Measurements from ENCODE around the gene NOL4L.

Gene NOL4L

GRCh38 chr20:32523613-32524213, 61.4 kb downstream of the NOL4L start:
- no peak for DNase-seq (ENCODE audit: low read depth)

- DNase-seq (ENCODE audit: low read depth), result no peak
Observed at GRCh38 chr20:32522776-32523612, 62.1 kb downstream of the NOL4L start.

DNA sequence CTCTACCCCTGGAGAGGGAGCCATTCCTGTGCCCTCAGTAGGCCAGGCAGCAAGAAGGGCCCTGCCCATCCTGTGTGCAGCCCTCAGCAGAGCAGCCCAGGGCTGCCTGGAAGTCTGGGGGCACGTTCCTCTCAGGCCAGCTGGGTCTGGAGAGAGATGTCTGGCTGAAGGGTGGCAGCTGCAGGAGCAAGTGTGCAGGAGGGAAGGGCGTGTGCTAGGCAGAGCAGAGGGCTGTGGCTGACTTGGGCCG, 62.7 kb downstream of the NOL4L start:
- no peak for DNase-seq (ENCODE audit: low read depth)

- DNase-seq (ENCODE audit: low read depth), result peak; percentile 27
Observed at GRCh38 chr20:32521780-32522525, 63.2 kb downstream of the NOL4L start.

DNA sequence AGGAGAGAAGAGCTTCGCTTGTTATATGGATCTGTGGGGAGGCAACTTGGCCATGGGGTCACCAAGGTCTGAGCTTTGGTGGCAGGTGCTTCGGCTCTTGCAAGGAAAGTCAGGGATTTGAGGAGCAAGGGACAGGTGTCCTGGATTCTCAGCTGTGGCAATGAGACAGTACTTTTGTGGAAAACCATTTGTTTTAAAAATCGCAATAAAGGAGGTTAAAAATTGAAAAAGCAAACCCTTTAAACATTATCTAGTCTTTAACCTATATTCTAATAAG, 64.3 kb downstream of the NOL4L start:
- no peak for DNase-seq (ENCODE audit: low read depth)

- no peak for DNase-seq (ENCODE audit: low read depth)
Observed at GRCh38 chr20:32519381-32519730, 65.8 kb downstream of the NOL4L start.

DNA sequence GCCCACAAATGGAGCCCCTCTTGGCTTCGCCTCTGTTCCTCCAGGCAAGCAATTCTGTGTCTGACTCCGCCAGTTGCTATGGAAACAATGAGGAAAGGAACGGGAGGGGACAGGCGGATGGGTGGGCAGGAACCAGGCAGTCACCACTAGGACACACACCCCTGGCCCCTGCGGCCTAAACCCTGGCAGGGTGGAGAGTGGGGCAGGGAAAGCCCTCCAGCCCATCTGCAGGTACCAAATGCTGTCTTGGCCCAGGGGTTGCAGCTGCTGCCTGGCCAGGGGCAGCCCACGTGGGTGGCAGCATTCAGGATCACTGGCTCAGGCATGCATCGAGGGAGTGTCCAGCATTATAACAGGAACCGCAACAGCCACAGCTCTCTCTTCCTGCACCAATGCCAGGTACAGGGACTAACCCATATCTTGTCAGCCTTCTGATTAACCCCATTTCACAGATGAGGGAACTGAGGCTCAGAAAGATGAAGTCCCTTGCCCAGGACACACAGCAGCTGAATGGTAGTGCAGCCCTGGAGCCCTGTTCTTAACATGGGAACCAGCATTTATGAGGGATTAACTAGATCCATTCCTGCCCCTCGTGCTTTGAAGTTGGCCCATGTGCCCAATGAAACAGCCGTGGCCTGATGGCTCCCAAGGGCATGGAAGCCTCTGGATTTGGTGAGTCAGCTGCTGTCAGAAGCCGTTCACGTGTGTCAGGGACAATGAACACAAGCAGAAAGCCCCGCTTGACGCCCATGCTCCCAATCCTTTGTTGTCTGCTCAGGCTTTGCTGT, 66.3 kb downstream of the NOL4L start:
- no peak for DNase-seq (ENCODE audit: low read depth)

- no peak for DNase-seq (ENCODE audit: low read depth)
Observed at GRCh38 chr20:32517914-32518592, 67.1 kb downstream of the NOL4L start.

DNA sequence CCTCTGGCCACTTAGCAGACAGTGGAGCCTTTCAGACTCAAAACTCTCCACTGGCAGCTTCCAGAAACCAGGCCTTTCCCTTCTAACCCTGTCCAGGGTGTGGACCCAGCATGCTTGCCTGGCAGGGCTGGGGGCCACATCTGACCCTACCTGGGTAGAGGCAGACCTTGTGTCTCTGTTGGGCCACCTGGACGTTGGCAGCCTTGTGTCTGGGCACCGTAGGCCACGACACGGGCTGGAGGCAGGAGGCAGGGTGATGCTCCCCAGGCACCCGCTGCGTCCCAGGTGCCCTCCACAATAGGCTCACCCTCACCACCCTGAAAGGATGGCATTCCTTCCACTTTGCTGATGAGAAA, 67.6 kb downstream of the NOL4L start:
- no peak for DNase-seq (ENCODE audit: low read depth)

DNA sequence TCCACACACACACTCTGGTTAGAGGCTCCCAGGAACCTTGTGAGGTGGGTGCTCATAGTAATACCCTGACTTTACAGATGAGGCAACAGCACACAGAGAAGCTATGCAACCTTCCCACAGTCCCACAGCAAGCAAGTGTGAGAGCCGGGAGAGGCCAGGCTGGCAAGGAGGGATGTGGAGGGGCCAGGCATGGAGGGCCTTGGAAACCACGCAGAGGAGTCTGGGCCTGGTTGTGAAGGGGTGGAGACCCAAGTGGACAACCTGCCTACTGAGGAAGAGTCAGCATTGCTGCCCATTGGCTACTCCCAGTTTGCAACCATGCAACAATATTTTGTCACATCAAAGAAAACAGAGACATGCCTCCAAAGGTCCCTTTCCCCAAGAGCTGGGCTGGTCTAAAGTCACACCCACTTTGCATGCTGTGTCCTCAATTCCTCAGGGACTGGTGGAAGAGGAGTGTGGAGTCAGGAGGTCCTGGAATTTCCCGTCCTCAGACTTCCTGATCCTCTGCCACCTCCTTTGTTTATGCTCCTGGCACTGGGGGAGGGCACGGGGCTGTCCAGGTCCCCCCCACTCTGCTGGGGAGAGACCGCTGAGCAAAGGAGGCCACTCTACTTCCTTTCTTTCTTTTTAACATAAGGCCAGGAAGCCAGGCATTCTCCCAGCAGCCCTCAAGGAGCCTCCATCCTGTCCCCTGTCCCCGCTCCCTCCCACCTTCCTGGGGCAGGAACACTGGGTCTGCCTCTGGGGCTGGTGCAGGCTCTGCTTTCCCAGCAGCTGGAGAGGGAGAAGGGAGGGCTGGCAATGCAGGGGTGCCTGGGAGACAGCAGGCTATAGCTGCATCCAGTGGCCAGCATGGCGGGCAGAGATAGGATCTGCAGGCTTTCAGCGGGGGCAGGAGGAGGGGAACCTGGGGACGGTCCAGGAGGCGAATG, 68.3 kb downstream of the NOL4L start:
- no peak for DNase-seq (ENCODE audit: low read depth)

- DNase-seq (ENCODE audit: low read depth), result no peak
Observed at GRCh38 chr20:32515631-32516101, 69.5 kb downstream of the NOL4L start.

- no peak for DNase-seq (ENCODE audit: low read depth)
Observed at GRCh38 chr20:32514760-32515159, 70.4 kb downstream of the NOL4L start.

DNA sequence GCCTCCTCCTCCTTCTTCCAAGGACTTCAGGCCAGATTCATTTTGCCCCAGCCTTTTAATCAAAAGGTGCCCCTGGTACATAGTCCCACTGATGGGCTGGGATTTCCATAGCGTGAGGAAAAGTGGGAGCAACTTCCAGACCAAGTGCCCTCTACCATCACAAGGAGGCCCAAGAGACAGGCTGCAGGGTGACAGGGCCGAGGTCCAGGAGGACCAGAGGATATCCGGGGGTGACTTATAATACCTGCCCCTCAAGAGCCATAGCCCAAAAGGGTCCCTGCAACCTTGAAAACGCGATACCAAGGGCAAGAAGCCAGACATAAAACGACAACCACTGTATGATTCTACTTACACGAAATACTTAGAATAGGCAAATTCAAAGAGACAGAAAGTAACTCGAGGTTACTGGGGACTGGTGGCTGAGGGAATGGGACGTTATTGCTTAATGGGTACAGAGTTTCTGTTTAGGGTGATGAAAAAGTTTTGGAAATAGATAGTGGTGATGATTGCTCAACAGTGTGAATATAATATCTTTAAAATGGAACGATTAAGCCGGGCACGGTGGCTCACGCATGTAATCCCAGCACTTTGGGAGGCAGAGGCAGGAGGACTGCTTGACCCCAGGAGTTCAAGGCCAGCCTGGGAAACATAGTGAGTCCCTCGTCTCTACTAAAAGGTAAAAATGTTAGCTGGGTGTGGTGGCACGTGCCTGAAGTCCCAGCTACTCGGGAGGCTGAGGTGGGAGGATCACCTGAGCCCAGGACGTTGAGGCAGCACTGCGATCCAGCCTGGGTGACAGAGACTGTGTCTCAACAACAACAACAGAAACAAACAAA, 71.9 kb downstream of the NOL4L start:
- no peak for DNase-seq (ENCODE audit: low read depth)

DNA sequence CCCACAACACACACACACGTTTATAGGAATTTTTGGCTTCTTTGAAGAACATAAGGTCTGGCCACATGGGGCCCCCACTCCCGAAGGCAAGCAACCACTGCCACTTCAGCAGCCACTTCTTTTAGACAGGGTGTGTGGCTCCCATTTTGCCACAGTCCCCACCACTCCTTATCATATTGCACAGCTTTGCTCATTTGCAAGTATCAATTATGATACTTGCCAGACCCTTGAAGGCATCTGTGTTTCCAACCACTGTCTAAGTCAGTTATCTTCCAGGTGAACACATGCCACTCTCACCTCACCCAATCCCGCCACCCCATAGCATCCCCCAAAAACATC, 73.1 kb downstream of the NOL4L start:
- no peak for DNase-seq (ENCODE audit: low read depth)

DNA sequence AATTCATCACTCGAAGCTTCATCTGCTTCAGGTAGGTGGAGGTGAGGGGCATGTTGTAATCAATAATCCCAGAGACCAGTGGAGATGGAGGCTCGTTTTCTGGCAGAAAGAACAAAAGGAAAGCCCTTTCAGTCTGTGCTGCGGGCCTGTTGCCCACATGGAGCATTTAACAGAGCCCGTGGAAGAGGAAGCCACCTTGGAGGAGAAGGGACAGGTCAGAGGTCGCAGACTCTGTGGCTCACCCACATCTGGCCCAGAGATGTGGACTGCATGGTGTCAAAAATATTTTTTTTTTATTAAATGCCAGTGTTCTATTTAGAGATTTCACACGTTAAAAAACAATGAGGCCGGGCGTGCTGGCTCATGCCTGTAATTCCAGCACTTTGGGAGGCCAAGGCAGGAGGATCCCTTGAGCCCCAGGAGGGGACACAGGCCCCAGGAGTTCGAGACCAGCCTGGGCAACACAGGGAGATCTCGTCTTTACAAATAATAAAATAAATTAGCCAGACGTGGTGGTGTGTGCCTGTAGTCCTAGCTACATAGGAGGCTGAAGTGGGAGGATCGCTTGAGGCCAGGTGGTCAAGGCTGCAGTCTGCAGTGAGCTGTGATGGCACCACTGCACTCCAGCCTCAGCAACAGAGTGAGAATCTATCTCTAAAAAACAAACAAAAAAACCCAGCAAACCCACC, 73.6 kb downstream of the NOL4L start:
- no peak for DNase-seq (ENCODE audit: low read depth)

DNA sequence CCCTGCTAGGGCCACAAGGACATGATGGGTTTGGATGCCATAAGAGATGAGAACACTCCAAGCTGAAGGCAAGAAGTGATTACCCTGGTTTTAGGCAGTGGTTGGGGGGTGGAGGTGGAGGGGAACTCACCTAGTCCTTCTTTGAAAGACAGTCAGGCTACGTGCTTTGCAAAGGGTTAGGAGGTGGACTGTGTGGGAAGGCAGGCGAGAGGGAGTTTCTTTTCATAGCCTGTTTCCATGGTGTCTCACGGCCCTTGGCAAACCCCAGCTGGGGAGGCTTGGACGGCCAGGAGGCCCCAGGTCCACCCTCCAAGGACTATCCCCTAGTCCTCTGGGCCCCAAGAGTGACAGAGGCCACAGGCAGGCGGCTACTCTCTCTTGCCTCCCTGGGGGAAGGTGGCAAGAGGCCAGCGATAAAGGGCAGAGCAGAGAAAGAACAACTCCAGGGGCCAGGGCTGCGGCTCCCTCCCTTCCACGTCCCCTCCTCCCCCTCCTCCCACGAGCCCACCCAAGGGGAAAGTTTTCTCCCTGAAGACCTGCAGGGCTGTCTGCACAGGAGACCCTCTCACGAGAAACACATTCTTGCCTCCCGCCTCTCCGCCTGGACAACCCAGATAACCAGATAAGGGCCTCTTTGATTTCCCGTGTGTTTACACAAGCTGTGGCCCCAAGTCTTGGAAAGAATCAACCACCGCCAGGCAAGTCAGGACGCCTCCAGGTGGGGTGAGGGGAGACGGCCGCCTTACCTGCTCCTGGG, 74.4 kb downstream of the NOL4L start:
- no peak for DNase-seq (ENCODE audit: low read depth)

GRCh38 chr20:32510120-32510600, 75.0 kb downstream of the NOL4L start:
- DNase-seq (ENCODE audit: low read depth), result no peak

DNA sequence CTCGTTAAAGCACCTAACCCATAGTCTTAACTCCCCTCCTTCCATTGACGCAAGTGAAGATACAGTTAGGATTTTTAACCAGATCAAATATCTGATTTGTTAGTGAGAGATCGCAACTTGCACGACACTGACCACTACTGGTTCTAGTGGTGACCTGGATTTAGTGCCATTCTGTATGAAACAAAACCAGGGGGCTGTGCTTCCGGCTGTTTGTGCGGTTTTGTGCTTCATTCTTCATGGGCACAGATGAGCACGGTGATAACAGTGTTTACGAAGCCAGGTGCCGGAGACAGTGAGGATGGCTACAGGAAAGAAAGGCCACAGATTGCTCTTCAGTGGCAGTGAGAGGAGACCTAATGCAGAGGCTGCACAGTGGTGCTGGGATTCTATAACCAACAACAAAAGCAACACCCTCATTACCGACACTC, 75.5 kb downstream of the NOL4L start:
- no peak for DNase-seq (ENCODE audit: low read depth)

GRCh38 chr20:32508775-32509119, 76.4 kb downstream of the NOL4L start:
- no peak for DNase-seq (ENCODE audit: low read depth)

Measured in fibroblast of the conjunctiva (primary cell).